Activated T-cell treated with anti-CD3 and anti-CD28 coated beads for 24 hours (primary cell): ENCODE data around the gene ALX4.

Source experiments
- DNase-seq: peaks from one replicate; pipeline ENCODE4 v3.0.0-alpha.2; 2020; ENCODE audit warnings: low read depth

The ALX4 gene

GRCh38 chr11:44309478-44310205 is at the start of gene ALX4:
Gene ALX4, minus strand, starts transcription at chr11:44310139. Its CDS starts 77 bp downstream, at chr11:44310062.
- DNase-seq = no peak

GRCh38 chr11:44359162-44359561 is 49.2 kb upstream of the ALX4 start:
- DNase-seq = no peak

DNA sequence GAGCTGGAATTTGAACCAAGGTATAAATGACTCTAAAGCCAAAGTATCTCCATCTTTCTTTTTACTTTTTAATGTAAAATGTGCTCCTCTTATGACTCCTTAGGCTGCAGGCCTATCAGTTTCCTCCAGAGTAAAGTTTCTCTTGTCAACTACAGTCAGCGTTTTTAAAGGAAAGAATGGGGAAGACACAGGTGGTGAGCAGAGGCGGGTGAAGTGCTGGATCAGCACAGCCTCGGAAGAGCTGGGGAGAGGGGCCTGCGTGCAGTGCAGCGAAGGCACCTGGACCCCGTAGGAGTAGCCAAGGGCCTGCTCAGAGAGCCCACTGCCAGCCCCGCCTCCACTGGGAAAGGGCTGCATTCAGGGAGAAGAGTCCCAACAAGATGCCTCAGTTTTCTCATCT is 48.8 kb upstream of the ALX4 start:
- DNase-seq = no peak

DNA sequence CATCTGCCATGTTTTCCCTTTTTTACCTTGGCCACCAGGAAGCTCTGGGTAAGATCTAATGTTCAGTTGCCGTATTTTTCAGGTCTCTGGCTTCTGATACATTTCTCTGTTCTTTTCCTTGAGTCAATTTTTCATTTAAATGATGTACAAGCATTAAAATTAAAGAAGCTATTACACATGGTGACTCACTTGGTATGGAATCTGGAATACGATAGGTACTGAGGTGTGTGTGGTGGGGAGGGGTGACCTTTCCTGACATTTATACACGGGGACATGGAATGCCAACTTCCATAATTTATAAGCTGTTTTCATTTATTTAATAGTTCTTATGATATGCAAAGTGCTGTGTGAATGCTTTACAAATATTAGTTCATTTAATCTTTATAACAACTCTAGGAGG is 47.8 kb upstream of the ALX4 start:
- no peak for DNase-seq

GRCh38 chr11:44356351-44356750 is 46.4 kb upstream of the ALX4 start:
- DNase-seq = no peak

GRCh38 chr11:44351898-44352498 is 42.1 kb upstream of the ALX4 start:
- no peak for DNase-seq

DNA sequence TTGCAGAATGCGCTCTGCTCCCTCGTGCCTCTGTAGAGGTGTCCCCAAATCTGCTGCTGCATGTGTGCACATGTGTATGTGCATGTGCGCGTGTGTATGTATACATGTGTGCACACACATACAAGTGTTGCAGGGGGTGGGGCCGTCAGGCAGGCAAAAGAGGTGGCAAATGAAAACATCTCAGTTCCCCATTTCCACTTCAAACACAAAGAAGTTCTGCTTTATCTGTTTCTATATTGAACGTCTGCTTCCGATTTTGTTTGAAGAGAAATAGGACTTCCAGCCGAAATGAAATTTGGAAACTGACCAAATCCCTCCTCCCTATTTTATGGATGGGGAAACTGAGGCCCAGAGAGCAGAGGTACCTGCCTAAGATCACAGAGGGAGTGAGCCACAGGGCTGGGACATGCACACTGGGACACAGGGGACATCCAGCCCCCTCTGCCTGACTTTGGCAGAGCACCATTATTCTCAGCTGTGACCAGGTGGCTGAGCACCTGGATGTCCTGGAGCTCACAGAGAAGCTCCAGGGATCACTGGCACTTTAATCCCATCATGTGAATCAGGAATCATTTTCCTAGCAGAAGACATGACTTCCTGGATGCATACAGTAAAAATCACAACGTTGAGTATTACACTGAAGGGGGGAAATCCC is 41.2 kb upstream of the ALX4 start:
- DNase-seq = no peak

DNA sequence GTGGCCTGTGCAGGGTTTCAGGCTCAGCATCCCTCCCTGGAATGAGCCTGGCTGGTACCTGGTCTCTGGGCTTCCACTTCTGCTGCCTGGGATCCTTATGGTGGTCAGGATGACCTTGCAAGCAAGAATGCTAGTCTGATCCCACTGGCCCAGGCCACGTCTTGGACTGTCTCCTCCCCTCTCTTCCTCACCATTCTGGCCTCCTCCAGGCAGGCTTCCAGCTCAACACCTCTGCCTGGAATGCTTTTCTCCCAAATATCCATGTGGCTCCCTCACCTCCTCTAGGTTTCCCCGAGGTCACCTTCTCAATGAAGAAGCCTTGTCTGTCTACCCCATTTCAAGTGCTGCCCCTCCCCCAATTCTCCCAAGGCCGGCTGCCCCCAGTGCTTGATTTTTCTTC is 39.4 kb upstream of the ALX4 start:
- DNase-seq = no peak

DNA sequence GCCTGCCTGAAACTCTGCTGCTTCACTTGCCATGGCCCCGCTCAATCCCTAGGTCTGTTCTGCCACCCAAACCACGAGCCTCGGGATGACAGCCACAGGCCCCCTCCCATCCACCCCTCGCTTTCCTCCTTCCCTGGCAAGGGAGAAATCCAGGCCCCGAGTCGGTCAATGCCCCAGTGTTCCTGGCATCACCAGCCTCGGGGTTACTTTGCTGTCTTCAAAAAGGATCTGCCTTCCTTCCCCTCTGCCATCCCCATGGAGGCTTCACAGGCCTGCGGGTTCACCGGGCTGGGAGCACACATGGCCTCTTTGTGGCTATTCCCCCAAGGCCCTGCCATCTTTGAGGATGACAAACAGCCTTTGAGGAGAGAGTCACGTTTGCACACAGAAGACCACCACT is 38.8 kb upstream of the ALX4 start:
- no peak for DNase-seq

DNA sequence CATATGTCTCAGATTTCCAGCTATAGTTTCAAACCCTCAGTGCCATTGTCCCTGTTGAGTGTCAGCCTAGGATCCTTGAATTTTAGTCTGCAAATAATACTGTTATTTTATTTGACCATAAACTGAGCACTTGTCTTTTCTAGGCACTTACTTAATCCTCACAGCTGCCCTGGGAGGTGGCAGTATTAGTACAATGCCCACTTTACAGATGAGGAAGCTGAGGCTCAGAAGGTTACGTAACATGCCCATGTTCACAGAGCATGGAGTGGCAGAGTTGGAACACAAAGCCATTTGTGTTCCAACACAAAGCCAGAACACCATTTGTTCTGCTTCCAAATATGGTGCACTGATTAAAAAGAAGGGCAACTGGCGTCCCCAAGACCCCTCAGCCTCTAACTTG is 38.2 kb upstream of the ALX4 start:
- no peak for DNase-seq

- no peak for DNase-seq
Observed at GRCh38 chr11:44347538-44347937, 37.6 kb upstream of the ALX4 start.

- no peak for DNase-seq
Observed at GRCh38 chr11:44346983-44347382, 37.0 kb upstream of the ALX4 start.

GRCh38 chr11:44345781-44346180 is 35.8 kb upstream of the ALX4 start:
- DNase-seq = no peak

DNA sequence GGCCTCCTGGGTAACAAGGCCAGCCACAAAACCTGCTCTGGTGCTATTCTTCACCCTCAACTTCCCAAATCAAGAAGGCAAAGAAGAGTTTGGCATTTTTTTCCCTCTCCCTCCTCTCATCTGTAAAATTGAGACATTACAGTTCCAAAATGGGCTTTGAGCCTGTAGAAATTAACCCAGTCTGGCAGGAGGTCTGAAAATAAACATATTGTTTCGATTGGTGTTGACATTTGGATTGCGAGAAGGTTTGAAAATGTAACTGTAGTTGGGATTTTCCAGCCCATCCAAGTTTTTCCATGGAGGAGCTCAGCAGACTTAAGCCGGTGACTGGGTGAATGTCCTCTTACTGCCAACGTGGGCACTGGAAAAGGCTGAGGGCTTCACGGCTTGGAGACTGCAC is 35.0 kb upstream of the ALX4 start:
- DNase-seq = no peak

DNA sequence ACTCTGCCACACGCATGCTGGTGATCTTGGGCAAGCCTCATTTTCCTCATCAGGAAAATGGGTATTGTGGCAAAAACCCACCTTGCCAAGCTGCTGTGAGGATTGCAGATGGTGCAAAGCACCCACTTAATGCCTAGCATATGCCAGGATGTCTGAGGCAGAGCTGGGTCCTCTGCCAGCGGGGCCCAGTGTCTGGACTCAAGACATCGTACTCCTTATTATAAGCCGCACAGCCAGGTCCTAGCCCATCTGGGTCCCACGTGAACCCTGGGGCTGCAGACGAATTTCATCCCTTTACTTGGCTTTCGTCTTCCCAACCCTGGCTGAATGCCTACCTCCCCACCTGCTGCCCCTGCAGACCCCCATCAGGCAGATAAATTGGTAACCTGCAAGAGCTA is 34.5 kb upstream of the ALX4 start:
- DNase-seq = no peak

GRCh38 chr11:44343778-44344422 is 34.0 kb upstream of the ALX4 start:
- no peak for DNase-seq

DNA sequence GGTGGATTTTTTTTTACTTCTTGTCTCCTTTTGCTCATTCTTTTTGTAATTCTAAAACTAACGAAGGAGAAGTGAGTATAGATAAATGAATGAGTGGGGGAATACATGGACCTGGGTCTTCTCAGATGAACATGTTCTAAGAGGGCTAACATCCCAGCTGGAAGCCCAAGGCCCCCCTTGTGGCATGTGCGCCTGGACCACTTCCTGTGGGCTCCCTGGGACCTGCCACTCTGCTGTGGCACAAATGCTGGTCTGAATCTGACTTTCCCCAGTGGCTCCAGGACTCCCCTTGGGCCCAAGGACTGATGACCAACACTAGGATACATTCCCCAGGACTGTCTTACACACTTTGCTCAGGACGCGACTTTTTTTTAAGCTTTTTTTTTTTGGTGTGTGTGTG is 32.7 kb upstream of the ALX4 start:
- DNase-seq = no peak

DNA sequence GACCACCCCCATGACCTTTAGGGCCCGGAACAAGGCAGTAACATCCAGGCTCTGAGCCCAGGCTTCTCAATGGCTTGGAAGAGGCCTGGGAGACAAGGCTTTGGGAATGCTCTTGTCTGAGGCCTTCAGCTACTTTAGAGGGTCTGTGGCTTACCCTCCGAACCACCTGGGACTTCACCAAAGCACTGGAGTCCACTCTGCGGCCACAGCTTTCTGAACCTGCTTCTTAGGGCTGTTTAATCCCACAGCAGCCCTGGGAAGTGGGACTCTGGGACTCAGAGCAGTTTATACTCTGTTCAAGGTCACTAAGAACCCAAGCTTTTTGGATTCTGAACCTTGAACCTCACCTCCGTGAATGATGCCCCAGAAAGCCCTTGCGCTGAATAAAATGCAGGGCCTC is 30.7 kb upstream of the ALX4 start:
- DNase-seq = no peak

- no peak for DNase-seq
Observed at GRCh38 chr11:44339530-44339883, 29.6 kb upstream of the ALX4 start.

- no peak for DNase-seq
Observed at GRCh38 chr11:44338698-44339529, 29.0 kb upstream of the ALX4 start.

DNA sequence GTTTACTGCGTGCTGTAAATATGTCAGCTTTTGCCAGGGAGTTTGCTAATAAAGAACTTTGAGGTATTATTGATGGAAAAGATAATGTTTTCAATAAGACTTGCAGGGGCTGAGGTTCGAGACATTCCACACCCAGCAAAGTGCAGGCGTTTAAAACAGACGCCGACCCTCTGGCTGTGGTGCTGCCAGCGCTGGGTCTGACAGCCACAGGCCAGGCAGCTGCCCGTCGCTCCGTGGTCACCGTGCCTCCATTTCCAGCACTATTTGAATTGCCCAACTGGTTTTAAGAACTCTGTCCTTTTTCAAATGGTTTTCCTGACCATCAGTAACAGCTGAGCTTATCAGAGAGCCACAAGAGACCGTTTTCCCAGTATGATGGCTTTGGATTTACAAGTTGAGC is 28.1 kb upstream of the ALX4 start:
- DNase-seq = no peak

DNA sequence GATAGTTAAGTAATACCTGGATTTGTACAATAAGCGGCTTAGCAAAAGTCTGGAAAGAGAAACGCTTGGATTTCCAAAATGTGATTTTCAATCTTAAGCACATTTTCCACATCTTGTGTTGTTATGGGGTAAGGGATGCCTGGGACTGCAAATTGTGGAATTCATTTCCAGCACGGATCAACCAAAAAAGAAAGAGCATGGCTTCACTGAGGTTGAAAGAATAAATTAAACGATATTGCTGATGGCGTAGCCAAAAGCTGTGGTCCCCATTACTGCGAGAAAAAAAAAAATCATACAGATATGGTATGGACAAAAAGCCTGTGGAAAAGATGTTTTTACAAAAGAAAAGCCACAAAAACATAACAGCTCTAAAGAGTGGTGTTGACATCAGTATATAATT is 26.0 kb upstream of the ALX4 start:
- DNase-seq = no peak
